Urothelium cell line (cell line): ENCODE measurements around the gene SEMA3A.
"Not testable (repeated sequence)": the region's sequence is repeated elsewhere in the genome, so short reads cannot be mapped to it uniquely, and the experiment has no call there.

Source experiments
- DNase-seq: peaks from one replicate; pipeline ENCODE4 v3.0.0; 2011; ENCODE audit warnings: low spot score, mixed read lengths
- FAIRE-seq: peaks from 2 replicates; lab custom pipeline; 2011; peaks lifted over from hg19 to GRCh38; lab: Jason Lieb, UNC

Gene SEMA3A

DNA sequence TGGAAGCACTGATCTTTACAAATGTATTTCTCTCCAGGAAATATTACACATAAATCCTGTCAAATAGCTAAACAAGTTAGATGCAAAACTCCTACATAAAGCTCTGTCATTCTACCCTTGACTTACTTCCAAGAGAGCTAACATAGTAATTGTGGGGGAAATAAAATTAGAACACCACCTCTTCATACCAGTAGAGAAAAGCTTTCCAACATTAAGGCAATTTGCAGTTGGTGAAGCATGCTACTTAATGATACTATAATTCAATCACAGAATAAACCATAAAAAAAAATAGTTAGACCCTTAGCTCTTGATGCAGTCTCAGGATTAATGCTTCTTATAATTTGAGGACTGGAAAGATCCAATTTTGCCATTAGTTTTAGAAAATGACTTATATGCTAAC lies 35.2 kb downstream of the SEMA3A start:
- DNase-seq, result no peak
- no peak for FAIRE-seq

GRCh38 chr7:84157171-84157570 lies 37.4 kb downstream of the SEMA3A start:
- no peak for FAIRE-seq
- DNase-seq, result no peak

DNA sequence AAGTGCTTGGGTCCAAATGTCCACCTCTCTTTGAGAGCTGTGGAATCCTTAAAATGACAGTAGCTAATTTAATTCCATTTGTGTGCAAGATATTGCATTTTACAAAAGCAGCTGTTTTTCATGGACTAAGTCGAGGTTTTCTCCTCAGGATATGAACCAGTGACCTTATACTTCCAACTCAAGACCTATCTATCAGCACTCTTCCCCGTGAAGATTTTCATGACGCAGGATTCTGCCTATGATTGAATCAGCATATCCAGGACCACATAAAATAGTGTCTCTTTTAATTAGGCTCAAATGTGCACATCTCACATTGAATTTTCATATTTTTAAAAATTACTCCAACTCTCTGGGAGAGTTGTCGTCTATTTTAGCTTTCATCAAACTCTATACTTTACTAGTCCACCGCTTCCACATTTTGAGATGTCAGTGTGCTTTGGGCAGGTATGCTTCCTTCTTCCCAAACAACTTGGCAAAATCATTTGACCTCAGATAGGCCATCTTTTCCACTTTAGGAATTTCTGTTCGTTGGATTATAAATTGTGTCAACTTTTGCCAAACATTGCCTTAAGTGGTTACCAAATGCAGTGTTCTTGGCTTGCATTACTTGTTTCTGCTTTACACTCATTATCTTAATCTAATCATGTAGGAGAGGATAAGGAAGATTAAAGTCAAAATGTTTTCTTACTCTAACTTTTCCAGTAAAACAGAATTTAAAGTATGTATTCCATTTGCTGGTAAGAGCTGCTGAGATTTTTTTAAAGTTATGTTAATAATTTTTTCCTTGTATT lies 39.4 kb downstream of the SEMA3A start:
- FAIRE-seq, result peak; percentile 13
- no peak for DNase-seq

- DNase-seq (no peak), FAIRE-seq (no peak)
These were observed 41.6 kb downstream of the SEMA3A start for GRCh38 chr7:84152995-84153394.

- not testable (repeated sequence) for FAIRE-seq
These were observed 44.2 kb downstream of the SEMA3A start for GRCh38 chr7:84150370-84150769.

DNA sequence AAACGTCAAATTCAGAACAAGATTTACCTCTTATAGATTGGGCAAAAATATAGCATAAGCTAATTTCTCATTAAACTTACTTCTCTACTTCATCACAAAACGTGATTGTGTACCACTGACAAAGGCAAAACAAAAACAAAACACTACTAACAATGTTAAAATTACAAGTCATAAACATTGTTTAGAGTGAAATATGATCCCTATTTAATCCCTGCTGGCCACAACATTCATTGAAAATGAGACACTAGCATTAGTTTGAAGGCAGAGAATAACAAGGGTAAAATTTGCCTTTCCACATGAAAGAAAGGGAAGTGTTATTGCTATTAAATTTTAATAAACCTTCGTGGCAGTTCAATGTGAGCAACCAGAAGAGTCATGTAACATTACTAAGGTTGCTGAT lies 45.0 kb downstream of the SEMA3A start:
- DNase-seq, result no peak
- FAIRE-seq, result peak; percentile 17

More at GRCh38 chr7:84150370-84150769, 44.2 kb downstream of the SEMA3A start:
- not testable (repeated sequence) for DNase-seq

- no peak for FAIRE-seq
- no peak for DNase-seq
These were observed 48.7 kb downstream of the SEMA3A start for GRCh38 chr7:84145892-84146291.

GRCh38 chr7:84144935-84145334 lies 49.7 kb downstream of the SEMA3A start:
- FAIRE-seq (no peak), DNase-seq (no peak)

DNA sequence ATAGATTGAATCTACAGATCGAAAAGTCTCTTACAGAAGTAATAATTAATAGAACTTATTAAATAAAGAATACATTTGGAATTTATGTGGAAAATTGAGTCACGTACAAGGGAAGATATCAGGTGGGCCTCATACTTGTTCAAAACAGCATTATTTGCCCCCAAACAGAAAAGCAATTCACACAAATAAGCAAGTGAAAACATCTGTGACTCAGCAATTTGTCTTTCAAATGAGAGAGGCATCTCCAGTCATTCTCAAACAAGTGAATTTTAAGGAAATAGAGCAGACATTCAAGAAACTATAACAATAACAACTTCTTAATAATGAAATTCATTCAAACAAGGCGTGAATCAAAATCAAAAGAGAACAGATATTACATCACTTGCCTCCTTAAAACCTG lies 50.1 kb downstream of the SEMA3A start:
- FAIRE-seq, result no peak
- DNase-seq, result no peak

DNA sequence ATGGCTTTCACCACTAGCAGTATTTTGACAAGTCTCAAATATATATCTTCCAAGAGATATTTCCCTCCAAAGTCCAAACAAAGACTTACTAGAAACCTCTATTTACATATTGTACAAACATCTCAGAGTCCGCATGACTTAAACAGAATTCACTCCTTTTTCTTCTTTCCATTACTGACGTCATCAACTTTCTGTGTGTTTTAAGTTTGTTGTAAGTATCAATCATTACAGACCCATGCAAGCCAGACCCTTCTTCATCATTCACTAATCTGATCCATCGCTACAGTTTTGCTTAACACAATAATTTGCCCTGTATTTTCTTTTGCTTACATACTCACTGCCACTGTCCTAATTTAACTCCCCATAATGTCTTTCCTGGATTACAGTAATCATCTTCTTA lies 51.9 kb downstream of the SEMA3A start:
- FAIRE-seq (peak; percentile 69), DNase-seq (no peak)

DNA sequence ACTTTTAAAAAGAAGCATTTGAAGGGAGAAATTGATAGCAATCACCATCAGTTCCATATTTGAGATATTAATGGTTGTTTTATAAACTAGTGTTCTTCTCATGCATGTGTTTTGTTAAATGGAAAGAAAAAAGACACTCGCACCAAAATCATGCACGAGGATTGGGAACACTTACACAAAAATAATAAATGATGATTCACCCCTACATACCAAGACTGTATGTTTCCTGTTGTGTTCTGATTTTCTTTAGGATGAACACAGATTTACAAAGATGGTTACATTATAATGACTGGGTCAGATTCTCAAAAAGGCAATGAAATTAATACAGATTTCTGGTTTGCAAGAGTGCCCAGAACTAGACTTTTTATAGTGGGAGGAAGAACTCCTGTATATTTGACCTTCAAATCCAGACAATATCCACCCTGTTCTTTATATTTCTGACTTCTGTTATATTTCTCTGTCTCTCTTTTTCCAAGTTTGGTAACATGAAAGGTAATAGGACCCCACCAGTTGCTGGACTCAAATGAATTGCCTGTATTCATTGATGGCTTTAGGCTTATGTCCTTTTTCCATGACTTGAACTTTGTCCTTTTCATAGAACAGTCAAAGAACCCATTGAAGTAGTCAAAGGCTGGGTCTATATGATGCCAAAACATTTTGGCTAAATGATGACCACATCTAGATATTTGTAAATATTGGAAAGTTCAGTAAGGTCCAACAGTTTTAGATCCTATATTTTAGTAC lies 54.4 kb downstream of the SEMA3A start:
- no peak for DNase-seq
- no peak for FAIRE-seq

- no peak for FAIRE-seq
These were observed 56.2 kb downstream of the SEMA3A start for GRCh38 chr7:84138411-84138810.

GRCh38 chr7:84137812-84138211 lies 56.8 kb downstream of the SEMA3A start:
- no peak for DNase-seq
- no peak for FAIRE-seq

More at GRCh38 chr7:84138411-84138810, 56.2 kb downstream of the SEMA3A start:
- no peak for DNase-seq

GRCh38 chr7:84136809-84137208 lies 57.8 kb downstream of the SEMA3A start:
- FAIRE-seq (no peak), DNase-seq (no peak)

- FAIRE-seq (no peak), DNase-seq (no peak)
These were observed 58.3 kb downstream of the SEMA3A start for GRCh38 chr7:84136336-84136735.

- FAIRE-seq (no peak), DNase-seq (no peak)
These were observed 60.4 kb downstream of the SEMA3A start for GRCh38 chr7:84134169-84134568.

DNA sequence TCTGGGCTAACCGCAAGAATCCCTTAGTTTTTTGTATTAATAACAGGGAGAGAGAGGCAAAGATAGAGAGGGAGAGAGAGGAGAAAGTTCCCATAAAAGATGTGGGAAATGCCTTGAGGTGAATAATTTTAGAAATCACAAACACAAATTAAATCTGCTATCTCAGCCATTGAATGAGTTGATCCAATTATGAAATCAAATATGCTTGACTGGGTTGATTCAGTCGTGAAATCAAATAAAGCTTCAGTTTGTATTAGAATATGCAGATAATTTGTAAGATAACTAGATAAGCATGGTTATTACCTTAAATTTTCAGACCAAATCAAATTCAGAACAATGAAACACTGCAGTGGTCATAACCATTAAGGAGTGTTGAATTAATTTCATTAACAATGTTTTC lies 68.9 kb downstream of the SEMA3A start:
- DNase-seq (no peak), FAIRE-seq (no peak)

DNA sequence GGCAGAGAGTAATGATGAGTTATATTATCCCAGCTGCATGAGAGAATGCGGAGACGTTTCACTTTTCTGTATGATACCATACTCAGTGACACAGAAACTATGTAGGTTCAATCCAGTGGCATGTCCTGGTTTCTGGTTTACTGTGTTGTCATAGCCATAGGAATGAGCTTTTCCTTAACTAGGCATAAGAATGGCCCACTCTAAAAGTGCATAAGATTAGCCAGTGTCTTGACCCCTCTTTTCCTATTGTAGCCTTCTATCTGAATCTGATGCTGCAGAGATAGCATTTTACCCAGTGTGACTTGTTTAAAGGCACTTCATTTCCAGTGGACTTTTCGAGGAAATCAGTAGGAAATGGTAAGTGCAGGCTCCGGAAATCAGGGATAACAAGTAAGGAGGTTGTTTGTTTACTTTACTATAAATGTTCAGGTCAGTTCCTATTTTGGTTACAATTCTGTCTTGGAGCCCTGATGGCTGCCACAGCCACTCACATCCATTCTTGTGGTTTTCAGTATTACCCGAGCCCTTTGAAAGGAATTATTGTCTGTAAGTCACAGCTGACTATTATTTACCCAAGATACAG lies 70.5 kb downstream of the SEMA3A start:
- peak; percentile 39 for DNase-seq
- FAIRE-seq, result no peak

DNA sequence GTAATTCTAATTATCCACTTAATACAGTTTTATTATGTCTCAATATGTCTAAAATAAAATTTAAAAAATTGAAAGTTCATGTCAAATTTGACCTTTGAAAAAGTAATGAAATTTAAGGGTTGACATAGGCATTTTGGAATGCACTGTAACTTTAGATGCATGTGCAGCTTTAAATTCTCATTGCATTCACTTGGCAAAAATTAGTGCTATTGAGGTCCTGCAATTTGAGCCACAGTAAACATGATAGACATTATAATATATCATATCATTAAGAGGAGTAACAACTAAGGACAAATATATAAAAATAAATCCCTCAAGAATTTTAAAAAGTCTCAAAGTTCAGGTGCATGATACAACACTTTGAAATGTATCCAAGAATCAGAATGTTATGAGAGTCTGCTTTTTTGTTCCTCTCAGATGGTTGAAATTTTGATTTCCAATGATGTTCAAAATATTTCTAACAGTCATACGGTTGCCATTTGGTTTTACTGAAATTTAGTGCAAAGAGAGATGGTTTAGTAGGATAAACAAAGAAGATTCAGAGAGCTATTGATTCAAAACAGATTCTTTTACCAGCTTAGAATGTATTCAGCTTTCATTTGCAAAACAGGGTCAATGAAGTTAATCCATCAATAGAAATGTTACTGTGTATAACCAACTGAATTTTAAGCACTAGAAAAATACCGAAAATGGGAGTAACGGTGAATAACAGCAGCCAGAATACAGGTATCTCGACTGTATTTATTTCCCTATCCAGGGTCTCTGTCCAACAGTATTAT lies 71.8 kb downstream of the SEMA3A start:
- DNase-seq (no peak), FAIRE-seq (no peak)

GRCh38 chr7:84117304-84117703 lies 77.3 kb downstream of the SEMA3A start:
- FAIRE-seq, result no peak
- DNase-seq, result no peak
